ENCODE data around the gene ZNF436.
"Not testable (repeated sequence)": the region's sequence is repeated elsewhere in the genome, so short reads cannot be mapped to it uniquely, and the experiment has no call there.

Gene ZNF436

GRCh38 chr1:23330846-23331245 lies 38.8 kb downstream of the ZNF436 start:
- DNase-seq (ENCODE audit: extremely low read depth in 1 of 2, low read depth in 1 of 2): no peak

GRCh38 chr1:23325393-23325792 lies 44.2 kb downstream of the ZNF436 start:
- no peak for DNase-seq (ENCODE audit: extremely low read depth in 1 of 2, low read depth in 1 of 2)

- DNase-seq (ENCODE audit: extremely low read depth in 1 of 2, low read depth in 1 of 2): no peak
These were observed 46.9 kb downstream of the ZNF436 start for GRCh38 chr1:23322770-23323169.

GRCh38 chr1:23310280-23310679 lies 59.4 kb downstream of the ZNF436 start:
- not testable (repeated sequence) for DNase-seq (ENCODE audit: extremely low read depth in 1 of 2, low read depth in 1 of 2)

Measured in stimulated activated CD8-positive, alpha-beta memory T cell treated with anti-CD3 and anti-CD28 coated beads, Interleukin-7, amount 100 ng/mL, for 48 hours (primary cell).